Measurements from ENCODE around the gene RFNG. TPM values are rescaled to one million over a fixed set of nuclear protein-coding genes. Genes with fewer than 3 reads are reported as not detected.
A peak's percentile ranks its signal among the peaks of the same experiment; 100 is the strongest.

Gene RFNG
- total RNA-seq, 6 donors from 2014 or later = 25.0 to 101 (median 37.5) TPM

GRCh38 chr17:82028966-82029365, 22.6 kb downstream of the RFNG start:
- H3K4me3 ChIP-seq = no peak overlapping the region
- H3K4me1 ChIP-seq = peaks cover 21 to 35% (median 26%) of the 10 kb centered on the region in 4 donors
- TF ChIP-seq CTCF (IDR thresholded peaks at IDR 0.05) = no peak
- TF ChIP-seq POLR2AphosphoS5 (IDR thresholded peaks at IDR 0.05) = no peak
- no peak for TF ChIP-seq EP300 (IDR thresholded peaks at IDR 0.05)
- TF ChIP-seq POLR2A (IDR thresholded peaks at IDR 0.05) = no peak
- H3K36me3 ChIP-seq = peaks cover 0 to 9% (median 0%) of the 10 kb centered on the region in 4 donors
- peaks cover 0 to 5% (median 1%) of the 10 kb centered on the region in 4 donors for H3K27me3 ChIP-seq
- peak in 1 of 2 donors; percentile 75 for DNase-seq
- H3K27ac ChIP-seq = no peak overlapping the region
- WGBS, 2 donors = 97% methylated on average over 9 of the region's 9 CpGs; no CpG with 5 or more reads in 1 of the 2 donors
- ATAC-seq (ENCODE audit: low FRiP score in 2 of 2) = no peak
- H3K9me3 ChIP-seq = no peaks in the 10 kb centered on the region

- TF ChIP-seq EP300 (IDR thresholded peaks at IDR 0.05) (no peak), POLR2A (IDR thresholded peaks at IDR 0.05) (no peak), POLR2AphosphoS5 (IDR thresholded peaks at IDR 0.05) (no peak), CTCF (IDR thresholded peaks at IDR 0.05) (no peak)
- DNase-seq (peak in 1 of 2 donors; percentile 64), ATAC-seq (ENCODE audit: low FRiP score in 2 of 2) (no peak)
- H3K4me3 ChIP-seq = no peak overlapping the region
- peaks cover 26 to 43% (median 32%) of the 10 kb centered on the region in 4 donors for H3K4me1 ChIP-seq
- H3K9me3 ChIP-seq = no peaks in the 10 kb centered on the region
- peaks cover 0 to 9% (median 0%) of the 10 kb centered on the region in 4 donors for H3K36me3 ChIP-seq
- no peak overlapping the region for H3K27ac ChIP-seq
- H3K27me3 ChIP-seq = peaks cover 0 to 5% (median 1%) of the 10 kb centered on the region in 4 donors
- WGBS, 2 donors = 99 to 100% methylated on average over 8 to 12 of the region's 13 CpGs
Observed at GRCh38 chr17:82028246-82028645, 23.4 kb downstream of the RFNG start.

DNA sequence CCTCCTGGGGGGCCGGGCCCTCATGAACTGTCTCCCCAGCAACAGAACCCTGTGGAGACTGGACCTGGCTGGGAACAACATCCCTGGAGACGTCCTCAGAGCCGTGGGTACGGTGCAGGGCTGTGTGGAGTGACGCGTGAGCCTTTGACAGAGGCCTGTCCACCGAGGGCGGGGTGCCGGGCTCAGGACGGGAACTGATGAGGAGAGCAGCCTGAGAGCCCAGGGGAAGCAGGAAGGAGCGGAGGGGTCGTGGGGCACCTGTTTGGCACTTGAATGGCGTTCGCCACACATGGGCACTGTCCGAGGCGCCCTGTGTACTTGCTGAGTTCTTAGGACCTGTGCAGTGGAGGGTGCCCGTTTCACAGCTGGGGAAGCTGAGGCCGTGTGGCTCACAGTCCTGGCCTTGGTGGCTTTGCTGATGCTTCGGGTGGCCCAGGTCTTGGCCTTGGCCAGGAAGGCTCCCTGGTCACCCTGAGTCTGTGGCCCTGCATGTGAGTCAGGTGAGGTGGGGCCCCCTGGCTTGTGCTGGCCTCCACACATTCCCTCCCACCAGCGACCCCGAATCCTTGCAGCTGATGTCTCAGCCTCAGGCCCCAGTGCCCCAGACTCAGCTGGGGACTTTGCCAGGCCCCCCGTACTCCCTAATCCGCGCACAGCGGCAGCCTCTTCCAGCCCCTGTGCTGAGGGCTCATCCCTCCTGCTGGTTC, 26.1 kb downstream of the RFNG start:
- 95 to 96% methylated on average over 8 to 23 of the region's 25 CpGs for WGBS, 2 donors
- Histone ChIP-seq H3K4me3 (no peak overlapping the region), H3K27me3 (no peaks in the 10 kb centered on the region), H3K36me3 (peaks cover 0 to 9% (median 0%) of the 10 kb centered on the region in 4 donors), H3K9me3 (no peaks in the 10 kb centered on the region), H3K27ac (no peak overlapping the region), H3K4me1 (peaks cover 28 to 43% (median 33%) of the 10 kb centered on the region in 4 donors)
- TF ChIP-seq EP300 (IDR thresholded peaks at IDR 0.05) = no peak
- TF ChIP-seq CTCF (IDR thresholded peaks at IDR 0.05) = no peak
- no peak for TF ChIP-seq POLR2AphosphoS5 (IDR thresholded peaks at IDR 0.05)
- no peak for TF ChIP-seq POLR2A (IDR thresholded peaks at IDR 0.05)
- DNase-seq (peak in 1 of 2 donors; percentile 78), ATAC-seq (ENCODE audit: low FRiP score in 2 of 2) (no peak)

GRCh38 chr17:82024859-82025258, 26.8 kb downstream of the RFNG start:
- ATAC-seq (ENCODE audit: low FRiP score in 2 of 2) (no peak), DNase-seq (peak in 1 of 2 donors; percentile 80)
- H3K36me3 ChIP-seq = peaks cover 0 to 9% (median 0%) of the 10 kb centered on the region in 4 donors
- H3K4me1 ChIP-seq = peaks cover 22 to 40% (median 29%) of the 10 kb centered on the region in 4 donors
- no peak overlapping the region for H3K4me3 ChIP-seq
- WGBS, 2 donors = 97% methylated on average over 17 of the region's 17 CpGs; no CpG with 5 or more reads in 1 of the 2 donors
- no peak for TF ChIP-seq POLR2A (IDR thresholded peaks at IDR 0.05)
- no peak for TF ChIP-seq EP300 (IDR thresholded peaks at IDR 0.05)
- TF ChIP-seq POLR2AphosphoS5 (IDR thresholded peaks at IDR 0.05) = no peak
- no peaks in the 10 kb centered on the region for H3K27me3 ChIP-seq
- no peak overlapping the region for H3K27ac ChIP-seq
- H3K9me3 ChIP-seq = no peaks in the 10 kb centered on the region

GRCh38 chr17:82023447-82024241, 28.0 kb downstream of the RFNG start:
- peak in 1 of 2 donors; percentile 2 for ATAC-seq (ENCODE audit: low FRiP score in 2 of 2)
- peak overlapping the region in 2 of 4 donors; percentile 34 to 72 for H3K27ac ChIP-seq
- H3K4me1 ChIP-seq = peaks cover 21 to 46% (median 35%) of the 10 kb centered on the region in 4 donors

More at GRCh38 chr17:82023447-82024241, 28.0 kb downstream of the RFNG start:
- DNase-seq = peak in 1 of 2 donors; percentile 58
- Histone ChIP-seq H3K9me3 (no peaks in the 10 kb centered on the region), H3K27me3 (no peaks in the 10 kb centered on the region), H3K36me3 (peaks cover 0 to 8% (median 3%) of the 10 kb centered on the region in 4 donors), H3K4me3 (peak overlapping the region; percentile 44 to 99 (median 94))
- TF ChIP-seq CTCF (IDR thresholded peaks at IDR 0.05) (peak in 1 of 6 experiments; percentile 5), EP300 (IDR thresholded peaks at IDR 0.05) (no peak)
- 4 to 19% methylated on average over 12 to 35 of the region's 55 CpGs for WGBS, 2 donors
